DND-41 (cell line): ENCODE data around the gene NTN1.
"Not testable (repeated sequence)": the region's sequence is repeated elsewhere in the genome, so short reads cannot be mapped to it uniquely, and the experiment has no call there.

ENCODE experiments used
- ATAC-seq: fragments of 200-7000 bp; cut with Tn5 transposase; 3 replicates; pipeline ENCODE4 v1.9.1; 2021; ENCODE audit warnings: low read depth; ENCODE audit not compliant: insufficient read depth
- DNase-seq: peaks from one replicate; pipeline ENCODE4 v3.0.0-alpha.2; 2020
- H2AFZ ChIP-seq: 2 replicates; pipeline ENCODE4 v1.6.0; 2012; ENCODE audit warnings: low read depth, low read length
- H3K27ac ChIP-seq: 2 replicates; pipeline ENCODE4 v1.5.1; 2012; ENCODE audit warnings: low read length, inconsistent platforms
- H3K27me3 ChIP-seq: fragments of 200-600 bp; sonication (generic); 2 replicates; pipeline ENCODE4 v1.6.0; 2012; ENCODE audit warnings: low read length, mild to moderate bottlenecking, inconsistent platforms; ENCODE audit not compliant: insufficient read depth, poor library complexity
- H3K36me3 ChIP-seq: 2 replicates; pipeline ENCODE4 v1.5.1; 2012; ENCODE audit warnings: low read length, inconsistent platforms; ENCODE audit not compliant: insufficient read depth
- H3K4me1 ChIP-seq: 2 replicates; pipeline ENCODE4 v1.5.1; 2012; ENCODE audit warnings: mild to moderate bottlenecking, low read length; ENCODE audit not compliant: insufficient read depth
- H3K4me2 ChIP-seq: 2 replicates; pipeline ENCODE4 v1.6.0; 2012; ENCODE audit warnings: mild to moderate bottlenecking, moderate library complexity, low read length, inconsistent platforms; ENCODE audit not compliant: insufficient read depth
- H3K4me3 ChIP-seq, 2 experiments: fragments of 200-600 bp in 1 of 2; shearing (Covaris generic) in 1 of 2; 2 replicates each; pipeline ENCODE4 v1.5.1; 2012 to 2016; ENCODE audit warnings: inconsistent platforms in 2 of 2, low read length in 2 of 2, mild to moderate bottlenecking in 2 of 2, low read depth in 1 of 2, moderate library complexity in 1 of 2
- H3K79me2 ChIP-seq: 2 replicates; pipeline ENCODE4 v1.6.0; 2012; ENCODE audit warnings: low read length, inconsistent platforms; ENCODE audit not compliant: insufficient read depth
- H3K9ac ChIP-seq: 2 replicates; pipeline ENCODE4 v1.6.0; 2012; ENCODE audit warnings: low read depth, mild to moderate bottlenecking, inconsistent platforms, low read length, moderate library complexity
- H3K9me3 ChIP-seq: 2 replicates; pipeline ENCODE4 v1.5.1; 2012; ENCODE audit warnings: low read length, moderate library complexity, mild to moderate bottlenecking, inconsistent platforms; ENCODE audit not compliant: insufficient read depth, severe bottlenecking
- H4K20me1 ChIP-seq: 2 replicates; pipeline ENCODE4 v1.6.0; 2012; ENCODE audit warnings: low read length; ENCODE audit not compliant: insufficient read depth
- EZH2 ChIP-seq: IDR thresholded peaks from 3 replicates; pipeline ENCODE4 v1.6.1; 2012; ENCODE audit warnings: borderline replicate concordance, low read depth, mild to moderate bottlenecking, moderate library complexity, low read length, inconsistent platforms; ENCODE audit not compliant: severe bottlenecking
- TF ChIP-seq, protein P1 (sequence below): IDR thresholded peaks from 2 replicates; pipeline ENCODE4 v1.5.1; 2012; ENCODE audit warnings: borderline replicate concordance, low read length, moderate library complexity, mild to moderate bottlenecking; ENCODE audit not compliant: poor library complexity, severe bottlenecking; ENCODE audit errors: extremely low read depth

The NTN1 gene

DNA sequence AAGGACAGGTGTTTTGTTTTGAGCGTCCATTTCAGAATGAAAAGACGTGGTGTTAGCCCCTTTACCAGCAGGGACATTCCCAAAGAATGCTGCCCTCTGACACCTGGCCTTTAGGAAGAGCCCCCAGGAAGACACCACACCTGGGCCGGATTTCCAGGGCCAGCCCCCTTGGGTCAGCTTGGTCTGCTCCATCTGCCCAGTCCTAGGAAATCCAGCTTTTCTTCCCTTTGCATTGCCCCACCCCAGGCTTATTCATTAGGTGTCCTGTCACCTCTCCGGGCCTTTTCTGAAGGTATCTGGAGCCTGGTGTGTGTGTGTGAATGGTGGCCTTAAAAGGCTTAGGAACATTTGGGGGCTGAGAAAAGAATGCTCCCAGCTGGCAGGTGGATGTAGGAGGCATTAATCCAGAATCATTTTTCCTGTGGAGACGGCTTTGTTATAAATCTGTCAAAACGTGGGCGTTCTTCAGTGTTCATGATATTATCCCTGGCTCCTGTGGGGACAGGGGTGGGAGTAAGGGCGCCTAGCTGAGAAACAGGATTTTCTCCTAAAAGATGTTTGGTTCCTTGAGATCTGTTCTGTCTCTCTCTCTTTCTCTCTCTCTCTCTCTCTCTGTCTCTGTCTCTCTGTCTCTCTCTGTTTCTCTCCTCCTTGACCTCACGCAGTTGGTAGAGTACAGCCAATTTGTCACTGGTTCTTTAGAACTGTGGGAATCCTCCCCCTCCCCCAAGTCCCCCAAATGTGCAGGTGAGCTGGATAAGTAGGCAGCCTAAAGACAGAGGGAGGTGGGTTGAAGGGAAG, 84.0 kb downstream of the NTN1 start:
- H3K4me3 ChIP-seq = no peak overlapping the region
- no peak for TF ChIP-seq EZH2
- TF ChIP-seq, protein P1, sequence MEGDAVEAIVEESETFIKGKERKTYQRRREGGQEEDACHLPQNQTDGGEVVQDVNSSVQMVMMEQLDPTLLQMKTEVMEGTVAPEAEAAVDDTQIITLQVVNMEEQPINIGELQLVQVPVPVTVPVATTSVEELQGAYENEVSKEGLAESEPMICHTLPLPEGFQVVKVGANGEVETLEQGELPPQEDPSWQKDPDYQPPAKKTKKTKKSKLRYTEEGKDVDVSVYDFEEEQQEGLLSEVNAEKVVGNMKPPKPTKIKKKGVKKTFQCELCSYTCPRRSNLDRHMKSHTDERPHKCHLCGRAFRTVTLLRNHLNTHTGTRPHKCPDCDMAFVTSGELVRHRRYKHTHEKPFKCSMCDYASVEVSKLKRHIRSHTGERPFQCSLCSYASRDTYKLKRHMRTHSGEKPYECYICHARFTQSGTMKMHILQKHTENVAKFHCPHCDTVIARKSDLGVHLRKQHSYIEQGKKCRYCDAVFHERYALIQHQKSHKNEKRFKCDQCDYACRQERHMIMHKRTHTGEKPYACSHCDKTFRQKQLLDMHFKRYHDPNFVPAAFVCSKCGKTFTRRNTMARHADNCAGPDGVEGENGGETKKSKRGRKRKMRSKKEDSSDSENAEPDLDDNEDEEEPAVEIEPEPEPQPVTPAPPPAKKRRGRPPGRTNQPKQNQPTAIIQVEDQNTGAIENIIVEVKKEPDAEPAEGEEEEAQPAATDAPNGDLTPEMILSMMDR = no peak
- no peak overlapping the region for H3K4me2 ChIP-seq
- ATAC-seq (no peak), DNase-seq (no peak)
- H3K79me2 ChIP-seq = no peaks in the 10 kb centered on the region
- H3K9ac ChIP-seq = no peak overlapping the region
- H4K20me1 ChIP-seq = no peaks in the 10 kb centered on the region
- no peaks in the 10 kb centered on the region for H3K36me3 ChIP-seq
- no peak overlapping the region for H3K27ac ChIP-seq
- H3K4me1 ChIP-seq = no peaks in the 10 kb centered on the region
- no peaks in the 10 kb centered on the region for H3K9me3 ChIP-seq
- H2AFZ ChIP-seq = no peak overlapping the region
- H3K27me3 ChIP-seq = no peaks in the 10 kb centered on the region

DNA sequence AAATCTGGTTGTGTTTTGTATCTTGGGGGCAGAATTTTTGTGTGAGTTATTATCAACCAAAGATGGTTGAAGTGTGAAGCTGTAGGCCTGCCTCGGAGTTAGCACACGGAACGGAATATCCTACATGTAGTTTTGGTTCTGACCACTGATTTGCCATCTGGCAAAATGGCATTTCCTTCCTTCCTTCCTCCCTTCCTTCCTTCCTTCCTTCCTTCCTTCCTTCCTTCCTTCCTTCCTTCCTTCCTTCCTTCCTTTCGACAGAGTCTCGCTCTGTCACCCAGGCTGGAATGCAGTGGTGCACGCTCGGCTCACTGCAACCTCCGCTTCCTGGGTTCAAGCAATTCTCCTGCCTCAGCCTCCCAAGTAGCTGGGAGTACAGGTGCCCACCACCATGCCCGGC, 85.0 kb downstream of the NTN1 start:
- not testable (repeated sequence) for H3K9ac ChIP-seq, H3K4me2 ChIP-seq, H3K4me3 ChIP-seq, H3K9me3 ChIP-seq, ATAC-seq, DNase-seq, H3K36me3 ChIP-seq, H3K27me3 ChIP-seq, H3K27ac ChIP-seq, H3K4me1 ChIP-seq, H3K79me2 ChIP-seq, H4K20me1 ChIP-seq, H2AFZ ChIP-seq

DNA sequence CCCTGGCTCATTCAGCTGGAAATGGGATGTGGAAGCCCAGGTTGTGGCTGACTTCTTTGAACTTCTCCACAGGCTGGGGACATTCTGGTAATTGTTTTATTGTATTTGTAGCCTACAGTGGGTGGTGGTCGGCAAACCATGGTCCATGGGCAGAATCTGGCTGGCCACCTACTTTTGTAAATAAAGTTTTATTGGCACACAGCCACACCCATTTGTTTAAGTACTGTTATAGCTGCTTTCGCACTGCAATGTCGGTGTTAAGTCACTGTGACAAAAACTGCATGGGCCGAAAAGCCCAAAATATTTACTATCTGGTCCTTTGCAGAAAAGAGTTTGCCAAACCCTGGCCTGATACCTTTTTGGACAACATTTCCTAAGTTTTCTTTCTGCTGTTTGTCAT, 86.2 kb downstream of the NTN1 start:
- H3K9ac ChIP-seq = no peak overlapping the region
- H3K9me3 ChIP-seq = no peaks in the 10 kb centered on the region
- no peaks in the 10 kb centered on the region for H3K4me1 ChIP-seq
- H3K4me3 ChIP-seq = no peak overlapping the region
- no peak for TF ChIP-seq EZH2
- TF ChIP-seq, protein P1 = no peak
- H3K27ac ChIP-seq = no peak overlapping the region
- H3K4me2 ChIP-seq = no peak overlapping the region
- no peaks in the 10 kb centered on the region for H3K36me3 ChIP-seq
- no peak overlapping the region for H2AFZ ChIP-seq
- H3K79me2 ChIP-seq = no peaks in the 10 kb centered on the region
- ATAC-seq (no peak), DNase-seq (no peak)
- H3K27me3 ChIP-seq = no peaks in the 10 kb centered on the region
- no peaks in the 10 kb centered on the region for H4K20me1 ChIP-seq

DNA sequence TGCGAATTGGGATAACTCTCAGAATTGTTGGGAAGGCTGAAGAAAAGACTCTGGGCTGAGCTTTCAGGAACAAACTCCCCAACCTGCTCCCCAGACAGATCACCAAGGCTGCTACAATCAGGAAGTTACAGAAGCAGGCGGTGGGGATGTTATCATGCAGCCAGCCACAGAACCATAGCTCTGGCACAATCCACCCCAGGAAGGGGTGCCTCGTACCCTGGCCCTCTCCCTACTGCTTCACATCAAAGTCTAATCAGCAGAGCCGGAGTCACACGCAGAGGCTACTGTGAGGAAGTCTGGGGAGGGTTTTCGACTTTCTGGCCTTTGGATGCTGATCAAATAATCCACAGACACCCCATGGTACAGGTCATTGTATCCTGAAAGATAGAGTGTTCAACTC, 86.8 kb downstream of the NTN1 start:
- no peaks in the 10 kb centered on the region for H4K20me1 ChIP-seq
- H3K9ac ChIP-seq = no peak overlapping the region
- no peak for ATAC-seq
- no peak overlapping the region for H3K4me2 ChIP-seq
- H2AFZ ChIP-seq = no peak overlapping the region
- H3K79me2 ChIP-seq = no peaks in the 10 kb centered on the region
- no peaks in the 10 kb centered on the region for H3K4me1 ChIP-seq
- H3K27ac ChIP-seq = no peak overlapping the region
- no peak for DNase-seq
- TF ChIP-seq, protein P1 = no peak
- TF ChIP-seq EZH2 = no peak
- H3K4me3 ChIP-seq = no peak overlapping the region
- no peaks in the 10 kb centered on the region for H3K9me3 ChIP-seq
- no peaks in the 10 kb centered on the region for H3K36me3 ChIP-seq
- no peaks in the 10 kb centered on the region for H3K27me3 ChIP-seq
